ENCODE measurements around the gene ANKS3.

ANKS3 gene

GRCh38 chr16:4664538-4665418 is 69.3 kb downstream of the ANKS3 start:
- Histone ChIP-seq H3K4me2 (ENCODE audit: low read length) (no peak overlapping the region), H4K20me1 (ENCODE audit: insufficient read depth, low read length) (no peaks in the 10 kb centered on the region), H3K9me3 (ENCODE audit: insufficient read depth, low read length) (no peaks in the 10 kb centered on the region), H2AFZ (ENCODE audit: low read depth, low read length) (no peak overlapping the region), H3K27ac (ENCODE audit: low read length) (no peak overlapping the region), H3K4me3 (ENCODE audit: low read length) (no peak overlapping the region), H3K36me3 (replicated peaks; ENCODE audit: low read depth, low read length) (peaks cover 25% of the 10 kb centered on the region), H3K4me1 (ENCODE audit: low read length) (no peaks in the 10 kb centered on the region), H3K79me2 (ENCODE audit: low read length) (no peaks in the 10 kb centered on the region), H3K27me3 (ENCODE audit: low read depth, low read length) (no peaks in the 10 kb centered on the region), H3K9ac (ENCODE audit: low read length) (no peak overlapping the region)
- TF ChIP-seq EZH2phosphoT487 (IDR thresholded peaks at IDR 0.05; ENCODE audit: low read depth): no peak
- no peak for TF ChIP-seq CTCF (IDR thresholded peaks at IDR 0.05; ENCODE audit: low read depth, low read length)

DNA sequence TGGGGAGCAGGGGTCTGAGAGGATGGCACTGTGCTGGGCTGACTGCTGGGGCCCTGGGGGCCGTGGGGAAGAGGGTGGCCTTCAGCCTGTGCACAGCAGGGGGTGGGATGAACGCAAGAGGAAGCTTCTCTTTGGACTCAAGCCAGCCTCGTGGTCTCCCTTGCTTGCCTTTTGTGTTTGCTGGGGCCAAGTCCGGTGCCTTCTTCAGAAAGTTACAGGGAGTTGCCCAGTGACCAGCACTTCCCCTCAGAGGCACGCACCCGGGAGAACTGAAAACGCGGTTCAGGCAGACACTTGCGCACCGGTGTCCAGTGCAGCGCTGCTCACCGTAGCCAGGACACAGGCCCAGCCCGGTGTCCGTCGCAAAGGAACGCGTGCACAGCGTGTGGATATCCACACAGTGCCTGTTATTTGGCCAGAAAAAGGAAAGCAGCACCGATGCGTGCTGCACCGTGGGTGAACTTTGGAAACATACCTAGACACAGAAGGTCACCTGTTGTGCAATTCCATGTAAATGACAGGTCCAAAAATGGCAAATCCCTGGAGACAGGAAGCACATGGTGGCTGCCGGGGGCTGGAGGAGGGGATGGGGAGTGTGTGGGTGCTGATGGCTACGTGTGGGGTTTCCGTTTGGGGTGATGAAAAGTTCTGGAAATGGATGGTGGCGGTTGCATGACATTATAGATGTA is 70.2 kb downstream of the ANKS3 start:
- Histone ChIP-seq H2AFZ (ENCODE audit: low read depth, low read length) (no peak overlapping the region), H3K9me3 (ENCODE audit: insufficient read depth, low read length) (no peaks in the 10 kb centered on the region), H3K79me2 (ENCODE audit: low read length) (no peaks in the 10 kb centered on the region), H3K36me3 (replicated peaks; ENCODE audit: low read depth, low read length) (peaks cover 21% of the 10 kb centered on the region), H3K27me3 (ENCODE audit: low read depth, low read length) (no peaks in the 10 kb centered on the region), H3K4me1 (ENCODE audit: low read length) (no peaks in the 10 kb centered on the region), H3K27ac (ENCODE audit: low read length) (no peak overlapping the region), H3K4me3 (ENCODE audit: low read length) (no peak overlapping the region), H3K4me2 (ENCODE audit: low read length) (no peak overlapping the region), H4K20me1 (ENCODE audit: insufficient read depth, low read length) (no peaks in the 10 kb centered on the region), H3K9ac (ENCODE audit: low read length) (no peak overlapping the region)
- TF ChIP-seq CTCF (IDR thresholded peaks at IDR 0.05; ENCODE audit: low read depth, low read length) (no peak), EZH2phosphoT487 (IDR thresholded peaks at IDR 0.05; ENCODE audit: low read depth) (no peak)

DNA sequence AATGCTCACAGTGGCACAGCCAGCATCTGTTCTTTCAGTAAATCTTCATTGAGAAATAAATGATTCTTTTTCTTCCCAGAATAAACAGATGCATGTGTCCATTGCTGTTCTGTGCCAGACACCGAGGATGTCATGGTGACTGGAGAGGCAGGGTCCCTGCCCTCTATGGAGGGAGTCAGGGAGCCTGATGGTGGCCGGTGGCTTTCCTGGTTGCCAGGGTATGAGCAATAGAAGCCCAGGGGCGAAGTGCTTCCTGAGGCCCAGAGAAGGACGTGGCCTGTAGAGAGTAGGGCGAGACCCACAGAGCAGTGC is 70.7 kb downstream of the ANKS3 start:
- no peaks in the 10 kb centered on the region for H3K79me2 ChIP-seq (ENCODE audit: low read length)
- no peaks in the 10 kb centered on the region for H3K4me1 ChIP-seq (ENCODE audit: low read length)
- H4K20me1 ChIP-seq (ENCODE audit: insufficient read depth, low read length): no peaks in the 10 kb centered on the region
- peaks cover 16% of the 10 kb centered on the region for H3K36me3 ChIP-seq (replicated peaks; ENCODE audit: low read depth, low read length)
- H3K4me3 ChIP-seq (ENCODE audit: low read length): no peak overlapping the region
- H3K4me2 ChIP-seq (ENCODE audit: low read length): no peak overlapping the region
- no peak for TF ChIP-seq CTCF (IDR thresholded peaks at IDR 0.05; ENCODE audit: low read depth, low read length)
- TF ChIP-seq EZH2phosphoT487 (IDR thresholded peaks at IDR 0.05; ENCODE audit: low read depth): no peak
- H3K9ac ChIP-seq (ENCODE audit: low read length): no peak overlapping the region
- H3K27me3 ChIP-seq (ENCODE audit: low read depth, low read length): no peaks in the 10 kb centered on the region
- H2AFZ ChIP-seq (ENCODE audit: low read depth, low read length): no peak overlapping the region
- H3K9me3 ChIP-seq (ENCODE audit: insufficient read depth, low read length): no peaks in the 10 kb centered on the region
- no peak overlapping the region for H3K27ac ChIP-seq (ENCODE audit: low read length)

DNA sequence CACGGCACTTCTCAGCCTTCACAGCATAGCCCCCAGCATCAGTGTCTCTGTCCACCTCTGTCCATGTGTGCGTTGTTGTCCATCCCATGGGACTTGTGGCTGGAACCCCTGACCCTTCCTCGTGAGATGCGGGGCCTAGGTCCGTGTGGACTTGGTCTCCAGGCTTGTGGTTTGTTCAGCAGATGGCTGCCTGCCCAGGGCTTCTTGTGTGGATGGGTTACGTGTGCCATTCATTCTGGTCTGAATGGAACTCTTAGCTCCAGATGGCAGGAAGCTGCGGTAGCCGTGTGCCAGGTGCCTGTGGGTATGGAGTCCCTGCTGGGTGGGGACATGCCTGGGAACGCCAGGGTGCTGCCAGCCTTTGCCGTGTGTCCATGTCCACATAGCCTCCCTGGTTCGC is 72.4 kb downstream of the ANKS3 start:
- Histone ChIP-seq H3K4me3 (ENCODE audit: low read length) (no peak overlapping the region), H3K79me2 (ENCODE audit: low read length) (no peaks in the 10 kb centered on the region), H3K9me3 (ENCODE audit: insufficient read depth, low read length) (no peaks in the 10 kb centered on the region), H4K20me1 (ENCODE audit: insufficient read depth, low read length) (no peaks in the 10 kb centered on the region), H2AFZ (ENCODE audit: low read depth, low read length) (no peak overlapping the region), H3K9ac (ENCODE audit: low read length) (no peak overlapping the region), H3K4me2 (ENCODE audit: low read length) (no peak overlapping the region), H3K27me3 (ENCODE audit: low read depth, low read length) (no peaks in the 10 kb centered on the region), H3K27ac (ENCODE audit: low read length) (no peak overlapping the region), H3K36me3 (replicated peaks; ENCODE audit: low read depth, low read length) (peaks cover 7% of the 10 kb centered on the region), H3K4me1 (ENCODE audit: low read length) (no peaks in the 10 kb centered on the region)
- TF ChIP-seq EZH2phosphoT487 (IDR thresholded peaks at IDR 0.05; ENCODE audit: low read depth) (no peak), CTCF (IDR thresholded peaks at IDR 0.05; ENCODE audit: low read depth, low read length) (no peak)

Measured in OCI-LY3 (cell line).